HFFc6 (cell line): ENCODE measurements around the gene ARF1. TPM values are rescaled to one million over a fixed set of nuclear protein-coding genes. Genes with fewer than 3 reads are reported as not detected.
A peak's percentile ranks its signal among the peaks of the same experiment; 100 is the strongest.

Experiments used
- DNase-seq: peaks from one replicate; pipeline ENCODE4 v3.0.0-alpha.2; 2018
- H3K27ac Mint-ChIP-seq: 2 replicates; pipeline ENCODE4 v1.8.0; 2020; ENCODE audit warnings: mild to moderate bottlenecking, mixed read lengths
- H3K27me3 Mint-ChIP-seq: 2 replicates; pipeline ENCODE4 v1.8.0; 2021; ENCODE audit warnings: mild to moderate bottlenecking, moderate library complexity, mixed read lengths; ENCODE audit not compliant: insufficient read depth
- H3K36me3 Mint-ChIP-seq: 2 replicates; pipeline ENCODE4 v1.8.0; 2021; ENCODE audit warnings: low read depth, mixed read lengths
- H3K4me1 Mint-ChIP-seq: 2 replicates; pipeline ENCODE4 v1.8.0; 2020; ENCODE audit warnings: low read depth, mixed read lengths
- H3K4me3 Mint-ChIP-seq: 2 replicates; pipeline ENCODE4 v1.8.0; 2020; ENCODE audit warnings: mild to moderate bottlenecking, moderate library complexity, mixed read lengths
- H3K9me3 Mint-ChIP-seq: 2 replicates; pipeline ENCODE4 v1.8.0; 2020; ENCODE audit warnings: mild to moderate bottlenecking, mixed read lengths
- total RNA-seq, 6 experiments: library from RNA; stranded (reverse); fragmentation: NEBNext Ultra II Directional; extraction: Animal tissue kit (Norgen Biotek cat#: 25700); gene quantifications; 2 replicates in 1 of 6; 3 replicates in 5 of 6; pipeline ENCODE4 v1.2.3, GENCODE V29; 2021
- TF ChIP-seq, protein P1 (sequence below): fragments of 200-600 bp; sonication (generic); IDR thresholded peaks from 2 replicates; pipeline ENCODE4 v1.5.0; 2021; ENCODE audit warnings: antibody characterized with exemption, mild to moderate bottlenecking

ARF1 gene
- total RNA-seq, 6 experiments from 2014 or later, result 578 to 615 (median 590) TPM

DNA sequence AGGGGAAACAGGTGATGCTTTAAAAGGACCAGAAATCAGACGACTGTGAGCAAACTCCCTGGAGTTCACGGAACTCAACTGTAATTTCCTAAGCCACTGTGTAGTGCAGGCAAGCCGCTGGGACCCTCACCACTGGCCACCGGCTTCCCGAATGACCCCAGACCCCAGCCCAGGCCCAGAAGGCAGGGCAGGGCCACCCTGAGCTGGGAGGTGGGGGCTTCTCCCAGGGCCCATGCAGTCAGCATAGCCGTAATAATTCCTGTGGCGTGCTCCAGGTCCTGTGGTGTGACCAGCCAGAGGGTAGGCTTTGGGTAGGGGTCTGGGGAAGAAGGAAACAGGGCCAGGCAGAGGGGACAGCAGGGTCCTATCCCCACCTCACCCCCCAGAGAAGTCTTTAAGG is 3.5 kb upstream of the ARF1 start:
- H3K27me3 Mint-ChIP-seq, result peaks cover 7% of the 10 kb centered on the region
- H3K36me3 Mint-ChIP-seq, result peaks cover 9% of the 10 kb centered on the region
- H3K4me1 Mint-ChIP-seq, result peaks cover 8% of the 10 kb centered on the region
- H3K9me3 Mint-ChIP-seq, result no peaks in the 10 kb centered on the region
- no peak overlapping the region for H3K27ac Mint-ChIP-seq
- no peak overlapping the region for H3K4me3 Mint-ChIP-seq
- DNase-seq, result no peak
- TF ChIP-seq, protein P1, sequence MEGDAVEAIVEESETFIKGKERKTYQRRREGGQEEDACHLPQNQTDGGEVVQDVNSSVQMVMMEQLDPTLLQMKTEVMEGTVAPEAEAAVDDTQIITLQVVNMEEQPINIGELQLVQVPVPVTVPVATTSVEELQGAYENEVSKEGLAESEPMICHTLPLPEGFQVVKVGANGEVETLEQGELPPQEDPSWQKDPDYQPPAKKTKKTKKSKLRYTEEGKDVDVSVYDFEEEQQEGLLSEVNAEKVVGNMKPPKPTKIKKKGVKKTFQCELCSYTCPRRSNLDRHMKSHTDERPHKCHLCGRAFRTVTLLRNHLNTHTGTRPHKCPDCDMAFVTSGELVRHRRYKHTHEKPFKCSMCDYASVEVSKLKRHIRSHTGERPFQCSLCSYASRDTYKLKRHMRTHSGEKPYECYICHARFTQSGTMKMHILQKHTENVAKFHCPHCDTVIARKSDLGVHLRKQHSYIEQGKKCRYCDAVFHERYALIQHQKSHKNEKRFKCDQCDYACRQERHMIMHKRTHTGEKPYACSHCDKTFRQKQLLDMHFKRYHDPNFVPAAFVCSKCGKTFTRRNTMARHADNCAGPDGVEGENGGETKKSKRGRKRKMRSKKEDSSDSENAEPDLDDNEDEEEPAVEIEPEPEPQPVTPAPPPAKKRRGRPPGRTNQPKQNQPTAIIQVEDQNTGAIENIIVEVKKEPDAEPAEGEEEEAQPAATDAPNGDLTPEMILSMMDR, result no peak

DNA sequence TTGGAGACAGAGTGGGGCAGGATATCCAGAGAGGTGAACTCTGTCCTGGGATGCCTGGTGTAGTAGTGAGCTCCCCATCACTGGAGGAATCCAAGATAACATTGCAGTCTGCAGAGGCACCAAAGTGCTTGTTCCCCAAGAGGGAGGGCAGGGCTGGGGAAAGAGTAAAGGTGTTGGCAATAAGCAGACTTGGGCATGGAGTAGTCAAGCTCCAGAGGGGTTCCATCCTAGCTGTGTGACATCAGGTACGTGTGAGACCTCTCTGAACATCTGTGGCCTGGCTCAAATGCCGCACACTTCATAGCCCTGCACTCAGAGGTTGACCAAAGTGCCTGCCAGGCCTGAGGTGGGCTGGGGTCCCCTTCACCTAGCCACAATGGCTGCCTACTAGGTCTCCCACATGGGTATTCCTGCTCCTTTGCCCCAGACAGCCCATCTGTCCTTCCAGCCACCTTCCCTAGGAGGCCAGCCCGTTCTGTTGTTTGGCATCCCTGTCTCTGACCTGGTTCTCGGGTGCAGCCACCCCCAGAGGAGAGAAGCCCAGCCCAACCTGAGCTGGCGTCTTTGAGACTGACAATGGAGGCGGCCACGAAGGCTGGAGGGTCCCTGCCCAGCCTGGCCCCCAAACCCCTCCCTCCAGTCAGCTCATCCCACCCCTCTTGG is 2.8 kb upstream of the ARF1 start:
- peaks cover 16% of the 10 kb centered on the region for H3K36me3 Mint-ChIP-seq
- H3K9me3 Mint-ChIP-seq, result no peaks in the 10 kb centered on the region
- H3K4me3 Mint-ChIP-seq, result no peak overlapping the region
- H3K27me3 Mint-ChIP-seq, result peaks cover 6% of the 10 kb centered on the region
- H3K4me1 Mint-ChIP-seq, result peaks cover 10% of the 10 kb centered on the region
- TF ChIP-seq, protein P1, result no peak
- no peak overlapping the region for H3K27ac Mint-ChIP-seq
- DNase-seq, result no peak

DNA sequence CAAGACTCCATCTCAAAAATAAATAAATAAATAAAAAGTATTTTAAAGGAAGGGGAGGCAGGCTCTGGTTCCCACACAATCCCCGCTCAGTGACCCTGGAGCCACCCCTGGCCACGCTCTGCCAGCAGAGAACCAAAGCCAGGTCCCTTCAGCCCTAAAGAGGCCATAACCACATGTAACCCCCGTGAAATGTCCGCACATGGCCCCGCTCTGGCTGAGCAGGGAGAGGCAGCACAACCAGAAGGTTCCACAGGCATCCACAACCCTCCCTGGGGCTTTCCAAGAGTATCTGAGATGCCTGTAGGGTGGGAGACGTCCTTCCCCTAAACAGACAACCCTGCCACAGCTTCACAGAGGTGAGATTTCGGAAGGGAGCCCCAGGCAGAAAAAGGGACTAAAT is 1.4 kb upstream of the ARF1 start:
- H3K27me3 Mint-ChIP-seq, result peaks cover 6% of the 10 kb centered on the region
- H3K4me1 Mint-ChIP-seq, result peaks cover 24% of the 10 kb centered on the region
- peak overlapping the region; percentile 87 for H3K4me3 Mint-ChIP-seq
- peaks cover 22% of the 10 kb centered on the region for H3K36me3 Mint-ChIP-seq
- TF ChIP-seq, protein P1, result no peak
- DNase-seq, result no peak
- H3K9me3 Mint-ChIP-seq, result no peaks in the 10 kb centered on the region
- peak overlapping the region; percentile 63 for H3K27ac Mint-ChIP-seq

DNA sequence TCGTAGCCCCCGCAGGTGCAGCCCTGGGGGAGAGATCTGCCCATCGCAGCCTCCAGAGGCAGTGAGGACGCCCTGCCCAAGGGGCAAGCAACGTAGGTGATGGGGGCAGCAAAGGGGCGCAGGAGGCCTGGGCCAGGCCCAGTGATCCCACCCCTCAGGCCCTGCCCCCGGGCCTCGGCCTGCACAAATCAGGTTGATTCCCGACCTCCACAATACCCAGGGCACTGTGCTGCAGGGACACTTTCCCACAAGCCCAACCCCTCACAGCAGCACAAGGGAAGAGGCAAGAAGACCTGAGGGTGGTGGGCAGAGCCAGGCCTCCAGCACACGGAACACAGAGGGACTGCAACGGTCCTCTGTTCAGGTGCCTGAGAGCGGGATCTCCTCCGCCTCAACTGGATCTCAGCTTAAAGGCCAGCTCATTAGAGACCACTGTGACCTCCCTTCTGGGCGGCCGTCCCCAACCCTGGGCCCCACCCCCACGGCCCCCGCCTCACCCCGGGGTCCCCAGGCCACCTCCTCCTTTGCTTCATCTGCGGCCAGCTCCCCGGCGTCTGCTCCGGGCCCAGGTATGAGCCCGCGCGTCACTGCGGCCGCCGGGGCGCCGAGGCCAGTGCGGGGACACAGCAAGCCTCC is 812 bp upstream of the ARF1 start:
- H3K4me3 Mint-ChIP-seq, result peak overlapping the region; percentile 87
- no peaks in the 10 kb centered on the region for H3K9me3 Mint-ChIP-seq
- H3K27me3 Mint-ChIP-seq, result peaks cover 6% of the 10 kb centered on the region
- H3K27ac Mint-ChIP-seq, result peak overlapping the region; percentile 95
- peaks cover 30% of the 10 kb centered on the region for H3K4me1 Mint-ChIP-seq
- H3K36me3 Mint-ChIP-seq, result peaks cover 22% of the 10 kb centered on the region
- TF ChIP-seq, protein P1, result no peak
- no peak for DNase-seq

DNA sequence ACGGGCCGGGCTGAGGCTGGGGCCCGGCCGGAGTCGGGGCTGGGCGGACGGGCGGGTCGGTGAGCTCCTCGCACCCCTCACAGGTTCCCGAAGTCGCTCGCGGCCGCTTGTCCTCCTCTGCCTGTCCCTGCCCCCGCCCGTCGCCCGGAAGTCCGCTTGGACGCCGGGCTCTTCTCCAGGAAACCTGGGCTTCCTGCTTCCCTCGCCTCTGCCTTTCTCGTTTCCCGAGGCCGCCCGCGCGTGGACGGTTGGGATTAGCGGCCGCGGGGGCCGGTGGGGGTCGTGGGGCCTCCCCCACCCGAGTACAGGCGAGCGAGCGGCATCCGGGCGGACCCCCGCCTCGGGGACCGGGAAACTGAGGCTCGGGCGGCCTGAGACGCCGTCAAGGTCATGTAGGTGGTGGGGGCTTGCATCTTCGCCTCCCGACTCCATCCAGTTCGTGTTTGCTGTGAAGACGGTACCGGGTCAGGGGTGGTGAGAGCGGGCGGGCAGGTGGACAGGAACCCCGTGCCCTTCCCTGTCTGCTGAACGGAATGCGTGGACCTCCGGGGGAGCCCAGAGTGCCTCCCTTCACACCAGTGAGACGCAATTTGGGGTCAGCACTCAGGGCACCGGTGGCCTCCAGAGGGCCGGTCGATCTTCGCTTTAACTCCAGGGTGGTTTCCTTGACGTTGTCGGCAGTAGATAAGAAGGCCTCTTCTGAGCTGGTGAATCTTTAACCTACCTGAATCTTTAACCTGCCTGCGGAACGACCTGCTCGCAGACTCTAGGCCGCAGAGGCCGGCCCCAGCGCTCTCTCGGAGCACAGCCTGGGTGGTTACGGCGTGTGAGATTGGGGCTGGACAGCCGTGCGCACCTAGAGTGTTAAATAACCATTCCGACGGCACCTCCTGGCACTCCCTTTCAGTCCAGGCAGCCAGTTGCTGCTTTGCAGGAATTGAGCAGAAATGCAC is 686 bp downstream of the ARF1 start:
- no peaks in the 10 kb centered on the region for H3K9me3 Mint-ChIP-seq
- peak overlapping the region; percentile 95 for H3K27ac Mint-ChIP-seq
- H3K27me3 Mint-ChIP-seq, result peaks cover 11% of the 10 kb centered on the region
- H3K4me1 Mint-ChIP-seq, result peaks cover 45% of the 10 kb centered on the region
- peak overlapping the region; percentile 98 for H3K4me3 Mint-ChIP-seq
- peaks cover 31% of the 10 kb centered on the region for H3K36me3 Mint-ChIP-seq
- no peak for DNase-seq
- TF ChIP-seq, protein P1, result no peak
